ENCODE data around the gene CISD1.

DNA sequence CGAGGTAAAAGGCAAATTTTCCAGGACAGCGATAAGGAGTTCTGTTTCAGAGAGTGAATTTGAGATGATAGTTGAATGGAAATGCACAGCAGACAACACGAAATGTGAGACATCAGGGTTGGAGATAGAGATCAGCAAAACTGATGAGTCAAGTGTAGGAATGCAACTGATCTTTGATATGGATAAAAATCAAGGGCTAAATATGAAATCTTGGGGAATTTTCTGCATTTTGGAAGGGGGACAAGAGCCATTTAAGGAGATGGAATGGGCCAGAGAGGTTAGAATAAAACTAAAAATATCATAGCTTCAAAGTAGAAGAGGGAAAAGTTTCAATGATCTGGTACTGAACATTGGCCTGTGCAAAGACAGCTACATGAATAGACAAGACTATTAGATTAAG is 11.5 kb downstream of the CISD1 start:
- TF ChIP-seq, protein P1, sequence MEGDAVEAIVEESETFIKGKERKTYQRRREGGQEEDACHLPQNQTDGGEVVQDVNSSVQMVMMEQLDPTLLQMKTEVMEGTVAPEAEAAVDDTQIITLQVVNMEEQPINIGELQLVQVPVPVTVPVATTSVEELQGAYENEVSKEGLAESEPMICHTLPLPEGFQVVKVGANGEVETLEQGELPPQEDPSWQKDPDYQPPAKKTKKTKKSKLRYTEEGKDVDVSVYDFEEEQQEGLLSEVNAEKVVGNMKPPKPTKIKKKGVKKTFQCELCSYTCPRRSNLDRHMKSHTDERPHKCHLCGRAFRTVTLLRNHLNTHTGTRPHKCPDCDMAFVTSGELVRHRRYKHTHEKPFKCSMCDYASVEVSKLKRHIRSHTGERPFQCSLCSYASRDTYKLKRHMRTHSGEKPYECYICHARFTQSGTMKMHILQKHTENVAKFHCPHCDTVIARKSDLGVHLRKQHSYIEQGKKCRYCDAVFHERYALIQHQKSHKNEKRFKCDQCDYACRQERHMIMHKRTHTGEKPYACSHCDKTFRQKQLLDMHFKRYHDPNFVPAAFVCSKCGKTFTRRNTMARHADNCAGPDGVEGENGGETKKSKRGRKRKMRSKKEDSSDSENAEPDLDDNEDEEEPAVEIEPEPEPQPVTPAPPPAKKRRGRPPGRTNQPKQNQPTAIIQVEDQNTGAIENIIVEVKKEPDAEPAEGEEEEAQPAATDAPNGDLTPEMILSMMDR (conservative IDR thresholded peaks at IDR 0.05), result no peak
- no peak for TF ChIP-seq ZFX (IDR thresholded peaks at IDR 0.05)
